ENCODE measurements around the gene EPB41L1. TPM values are rescaled to one million over a fixed set of nuclear protein-coding genes. Genes with fewer than 3 reads are reported as not detected.

Gene EPB41L1
- total and polyA plus RNA-seq, 2 experiments from 2014 or later: 24.1 to 48.7 TPM

DNA sequence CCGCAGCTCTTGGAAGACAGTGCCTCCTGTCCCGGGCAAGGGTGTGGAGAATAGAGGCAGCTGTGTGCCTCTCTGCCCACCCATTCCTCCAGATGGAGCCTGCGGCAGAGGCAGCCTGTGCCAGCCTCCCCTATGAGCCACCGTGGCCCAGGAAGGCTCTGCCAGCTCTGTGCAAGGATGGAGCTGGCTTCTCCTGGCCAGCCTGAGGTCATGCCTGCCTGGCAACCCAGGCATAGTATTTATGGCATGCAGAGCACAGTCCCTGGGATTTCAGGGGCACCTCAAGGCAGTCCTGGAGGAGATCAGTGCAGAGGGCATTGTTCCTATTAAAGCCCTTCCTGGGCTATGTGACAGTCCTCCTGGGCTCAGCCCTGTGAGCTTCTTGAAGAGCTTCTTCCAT is 1.5 kb downstream of the EPB41L1 start:
- Histone ChIP-seq H3K27ac (ENCODE audit: low read depth) (no peak overlapping the region), H3K4me3 (no peak overlapping the region), H3K4me2 (no peak overlapping the region), H3K9me2 (ENCODE audit: insufficient read depth) (no peaks in the 10 kb centered on the region), H3K36me3 (ENCODE audit: insufficient read depth) (no peaks in the 10 kb centered on the region), H3K79me2 (replicated peaks; ENCODE audit: insufficient read depth) (peaks cover 4% of the 10 kb centered on the region), H3K4me1 (ENCODE audit: insufficient read depth) (peaks cover 15% of the 10 kb centered on the region), H4K20me1 (replicated peaks; ENCODE audit: insufficient read depth) (peaks cover 7% of the 10 kb centered on the region; the same call in 1 of the 2 replicates), H2AFZ (no peak overlapping the region), H3K27me3 (ENCODE audit: insufficient read depth) (no peaks in the 10 kb centered on the region), H3F3A (replicated peaks; ENCODE audit: low read depth) (no peaks in the 10 kb centered on the region)
- ATAC-seq: no peak
- Mint-ChIP-seq H3K4me3 (peak overlapping the region; percentile 50; the same call in 1 of the 3 replicates), H3K27me3 (ENCODE audit: insufficient read depth, low read depth, poor library complexity) (peaks cover 15% of the 10 kb centered on the region), H3K27ac (no peak overlapping the region), H3K9me3 (no peaks in the 10 kb centered on the region), H3K4me1 (peaks cover 17% of the 10 kb centered on the region), H3K36me3 (ENCODE audit: low read depth) (no peaks in the 10 kb centered on the region)
- no peak for TF ChIP-seq JUNB (IDR thresholded peaks at IDR 0.05; ENCODE audit: unreplicated experiment)
- no peak for TF ChIP-seq STAT1 (IDR thresholded peaks at IDR 0.05; ENCODE audit: unreplicated experiment)
- TF ChIP-seq NANOG (IDR thresholded peaks at IDR 0.05; ENCODE audit: borderline replicate concordance): no peak
- no peak for TF ChIP-seq POLR2AphosphoS5 (IDR thresholded peaks at IDR 0.05; ENCODE audit: low read depth)
- TF ChIP-seq EZH2phosphoT487 (IDR thresholded peaks at IDR 0.05; ENCODE audit: unreplicated experiment): no peak
- no peak for TF ChIP-seq ZNF331 (CRISPR knock-in tag; IDR thresholded peaks at IDR 0.05; ENCODE audit: low read depth)
- no peak for TF ChIP-seq REST (IDR thresholded peaks at IDR 0.05; ENCODE audit: unreplicated experiment)
- no peak for TF ChIP-seq EZH2 (IDR thresholded peaks at IDR 0.05; ENCODE audit: low read depth, unreplicated experiment)
- TF ChIP-seq, protein P1, sequence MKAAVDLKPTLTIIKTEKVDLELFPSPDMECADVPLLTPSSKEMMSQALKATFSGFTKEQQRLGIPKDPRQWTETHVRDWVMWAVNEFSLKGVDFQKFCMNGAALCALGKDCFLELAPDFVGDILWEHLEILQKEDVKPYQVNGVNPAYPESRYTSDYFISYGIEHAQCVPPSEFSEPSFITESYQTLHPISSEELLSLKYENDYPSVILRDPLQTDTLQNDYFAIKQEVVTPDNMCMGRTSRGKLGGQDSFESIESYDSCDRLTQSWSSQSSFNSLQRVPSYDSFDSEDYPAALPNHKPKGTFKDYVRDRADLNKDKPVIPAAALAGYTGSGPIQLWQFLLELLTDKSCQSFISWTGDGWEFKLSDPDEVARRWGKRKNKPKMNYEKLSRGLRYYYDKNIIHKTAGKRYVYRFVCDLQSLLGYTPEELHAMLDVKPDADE (IDR thresholded peaks at IDR 0.05): no peak
- TF ChIP-seq CTCF (conservative IDR thresholded peaks at IDR 0.05; ENCODE audit: low read depth in 2 of 2): no peak
- DNase-seq (ENCODE audit: low spot score): no peak
